Endothelial cell (in vitro differentiated cells): ENCODE data around the gene CRABP2. TPM values are rescaled to one million over a fixed set of nuclear protein-coding genes. Genes with fewer than 3 reads are reported as not detected.
A peak's percentile ranks its signal among the peaks of the same experiment; 100 is the strongest.

Experiments
- DNase-seq: peaks from one replicate; pipeline ENCODE4 v3.0.0; 2021; ENCODE audit warnings: low spot score
- H3K27ac Mint-ChIP-seq: one replicate; pipeline ENCODE4 v1.8.0; 2021; ENCODE audit warnings: mixed read lengths, inconsistent platforms; ENCODE audit not compliant: unreplicated experiment
- H3K27me3 Mint-ChIP-seq: one replicate; pipeline ENCODE4 v1.8.0; 2021; ENCODE audit warnings: mild to moderate bottlenecking, moderate library complexity, mixed read lengths, inconsistent platforms; ENCODE audit not compliant: unreplicated experiment
- H3K36me3 Mint-ChIP-seq: one replicate; pipeline ENCODE4 v1.8.0; 2021; ENCODE audit warnings: mild to moderate bottlenecking, low read depth, mixed read lengths, inconsistent platforms; ENCODE audit not compliant: unreplicated experiment
- H3K4me1 Mint-ChIP-seq: one replicate; pipeline ENCODE4 v1.8.0; 2021; ENCODE audit warnings: mild to moderate bottlenecking, mixed read lengths, inconsistent platforms; ENCODE audit not compliant: unreplicated experiment
- H3K4me3 Mint-ChIP-seq: one replicate; pipeline ENCODE4 v1.8.0; 2021; ENCODE audit warnings: mild to moderate bottlenecking, mixed read lengths, inconsistent platforms; ENCODE audit not compliant: unreplicated experiment
- H3K9me3 Mint-ChIP-seq: one replicate; pipeline ENCODE4 v1.8.0; 2021; ENCODE audit warnings: mixed read lengths, inconsistent platforms; ENCODE audit not compliant: unreplicated experiment
- CTCF ChIP-seq: fragments of 200-600 bp; sonication (generic); IDR thresholded peaks from one replicate; pipeline ENCODE4 v1.5.0; 2021; ENCODE audit warnings: antibody characterized with exemption; ENCODE audit not compliant: unreplicated experiment
- total RNA-seq: library from RNA; stranded (reverse); fragmentation: NEBNext Ultra II Directional; extraction: Animal tissue kit (Norgen Biotek cat#: 25700); gene quantifications from one replicate; pipeline ENCODE4 v1.2.1, GENCODE V29; 2021; ENCODE audit not compliant: unreplicated experiment

CRABP2 gene
- total RNA-seq, 1 donor from 2014 or later = 9.5 TPM

DNA sequence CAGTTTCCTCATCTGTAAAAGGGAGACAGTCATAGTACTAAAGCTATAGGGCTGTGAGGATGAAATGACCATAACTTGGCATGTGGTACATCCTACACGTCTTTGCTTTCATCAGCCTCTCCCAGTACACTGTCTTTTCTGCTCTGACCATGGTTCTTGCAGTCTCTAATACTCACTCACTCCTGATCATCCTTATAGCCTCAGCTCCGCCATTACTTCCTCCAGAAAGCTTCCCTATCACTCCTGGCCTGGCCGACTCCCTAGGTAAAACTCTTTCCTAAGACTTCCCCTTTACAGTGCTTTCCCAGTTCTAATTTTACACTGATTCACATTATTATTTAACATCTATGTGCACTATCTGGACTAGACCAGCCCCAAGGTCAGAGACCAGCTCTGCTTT is 40.5 kb upstream of the CRABP2 start:
- Mint-ChIP-seq H3K27ac (peak overlapping the region; percentile 100), H3K27me3 (peaks cover 28% of the 10 kb centered on the region), H3K4me3 (peak overlapping the region; percentile 7), H3K9me3 (no peaks in the 10 kb centered on the region), H3K36me3 (peaks cover 27% of the 10 kb centered on the region), H3K4me1 (peaks cover 56% of the 10 kb centered on the region)
- no peak for TF ChIP-seq CTCF
- DNase-seq = no peak

- H3K27me3 Mint-ChIP-seq = peaks cover 28% of the 10 kb centered on the region
- H3K9me3 Mint-ChIP-seq = no peaks in the 10 kb centered on the region
- DNase-seq = no peak
- H3K27ac Mint-ChIP-seq = peak overlapping the region; percentile 100
- peaks cover 27% of the 10 kb centered on the region for H3K36me3 Mint-ChIP-seq
- H3K4me3 Mint-ChIP-seq = no peak overlapping the region
- peaks cover 55% of the 10 kb centered on the region for H3K4me1 Mint-ChIP-seq
- TF ChIP-seq CTCF = no peak
These were observed 39.5 kb upstream of the CRABP2 start for GRCh38 chr1:156744786-156745419.

GRCh38 chr1:156744344-156744743 is 39.0 kb upstream of the CRABP2 start:
- DNase-seq = no peak
- peaks cover 27% of the 10 kb centered on the region for H3K36me3 Mint-ChIP-seq
- no peaks in the 10 kb centered on the region for H3K9me3 Mint-ChIP-seq
- no peak overlapping the region for H3K27ac Mint-ChIP-seq
- H3K4me3 Mint-ChIP-seq = no peak overlapping the region
- peaks cover 26% of the 10 kb centered on the region for H3K27me3 Mint-ChIP-seq
- TF ChIP-seq CTCF = no peak
- peaks cover 49% of the 10 kb centered on the region for H3K4me1 Mint-ChIP-seq

DNA sequence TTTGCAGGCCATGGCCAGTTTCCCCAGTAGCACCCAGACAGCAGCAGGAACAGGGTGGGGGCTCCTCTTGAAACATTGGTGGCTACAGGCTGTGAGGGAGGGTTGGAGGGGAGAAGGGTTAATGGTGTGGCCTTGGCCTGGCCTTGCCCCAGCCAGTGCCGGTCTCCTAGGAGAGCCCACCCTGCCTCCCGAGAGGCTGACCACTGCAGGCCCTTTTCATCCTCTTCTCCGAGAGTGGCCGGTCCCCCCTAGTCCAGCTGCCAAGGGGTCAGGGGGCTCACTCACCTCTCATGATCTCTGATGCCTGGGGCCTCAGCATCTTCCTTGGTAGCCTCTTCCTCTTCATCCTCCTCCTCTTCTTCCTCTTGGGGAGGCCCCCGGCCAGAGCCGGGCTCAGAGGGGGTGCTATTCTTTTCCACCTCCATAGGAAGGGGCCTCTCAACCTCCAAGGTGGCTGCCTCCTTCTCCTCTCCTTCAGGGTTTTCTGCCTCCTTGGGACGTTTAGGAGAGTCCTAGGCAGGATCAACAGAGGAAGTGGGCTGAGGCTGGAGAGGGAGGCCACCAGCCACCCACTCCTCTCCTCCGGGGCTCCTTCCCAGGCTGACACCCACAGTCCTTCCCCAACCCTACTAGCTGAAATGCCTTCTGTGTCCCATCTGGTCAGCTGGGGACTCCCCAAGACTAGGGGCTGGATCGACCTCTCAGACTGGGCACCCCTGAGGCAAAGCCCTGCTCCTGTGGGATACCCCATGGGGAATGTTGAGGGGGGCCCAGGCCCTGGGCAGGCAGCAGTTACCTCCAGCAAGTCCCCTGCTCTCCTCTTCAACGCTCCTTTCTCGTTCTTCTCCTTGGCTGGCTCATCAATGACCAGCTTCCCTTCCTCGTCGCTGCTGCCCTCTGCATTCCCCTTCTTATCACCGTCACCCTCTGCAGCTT is 38.3 kb upstream of the CRABP2 start:
- Mint-ChIP-seq H3K9me3 (no peaks in the 10 kb centered on the region), H3K27ac (peak overlapping the region; percentile 18), H3K27me3 (peaks cover 22% of the 10 kb centered on the region), H3K36me3 (peaks cover 30% of the 10 kb centered on the region), H3K4me3 (peak overlapping the region; percentile 31), H3K4me1 (peaks cover 42% of the 10 kb centered on the region)
- DNase-seq = no peak
- no peak for TF ChIP-seq CTCF

GRCh38 chr1:156742801-156743200 is 37.4 kb upstream of the CRABP2 start:
- no peak for TF ChIP-seq CTCF
- peak overlapping the region; percentile 36 for H3K27ac Mint-ChIP-seq
- DNase-seq = no peak
- H3K4me3 Mint-ChIP-seq = no peak overlapping the region
- H3K9me3 Mint-ChIP-seq = no peaks in the 10 kb centered on the region
- peaks cover 36% of the 10 kb centered on the region for H3K4me1 Mint-ChIP-seq
- H3K36me3 Mint-ChIP-seq = peaks cover 37% of the 10 kb centered on the region
- peaks cover 17% of the 10 kb centered on the region for H3K27me3 Mint-ChIP-seq
